CD14-positive monocyte (primary cell): ENCODE data around the gene FHIT. TPM values are rescaled to one million over a fixed set of nuclear protein-coding genes. Genes with fewer than 3 reads are reported as not detected.

Experiments used
- DNase-seq, 3 donors: peaks; one replicate each; pipeline ENCODE4 v3.0.0-alpha.2; 2011 to 2022
- H2AFZ ChIP-seq: 2 replicates; pipeline ENCODE4 v1.6.0; 2012; ENCODE audit warnings: mild to moderate bottlenecking, low read depth, low read length, inconsistent platforms; ENCODE audit not compliant: insufficient read depth, poor library complexity, severe bottlenecking
- H3K27ac ChIP-seq, 2 donors: 1 replicate in 1 of 2; 2 replicates in 1 of 2; pipeline ENCODE4 v1.5.1; 2012 to 2013; ENCODE audit warnings: low read length in 2 of 2, control low read depth in 1 of 2, inconsistent platforms in 1 of 2, low read depth in 1 of 2, mild to moderate bottlenecking in 1 of 2
- H3K27me3 ChIP-seq, 2 donors: one replicate each; pipeline versions ENCODE4 v1.6.0 to v1.6.1; 2011 to 2013; ENCODE audit warnings: low read length in 2 of 2; ENCODE audit not compliant: control insufficient read depth in 2 of 2, insufficient read depth in 2 of 2
- H3K36me3 ChIP-seq, 2 donors: replicated peaks in 1 of 2; 1 replicate in 1 of 2; 2 replicates in 1 of 2; pipeline versions ENCODE4 v1.5.1 to v1.6.1; 2012 to 2013; ENCODE audit warnings: low read length in 2 of 2, control low read depth in 1 of 2, inconsistent platforms in 1 of 2, mild to moderate bottlenecking in 1 of 2; ENCODE audit not compliant: insufficient read depth in 2 of 2, control insufficient read depth in 1 of 2
- H3K4me1 ChIP-seq, 2 donors: 1 replicate in 1 of 2; 2 replicates in 1 of 2; pipeline versions ENCODE4 v1.5.1 to v1.6.1; 2012 to 2013; ENCODE audit warnings: low read length in 2 of 2, control low read depth in 1 of 2, inconsistent platforms in 1 of 2, mild to moderate bottlenecking in 1 of 2, moderate library complexity in 1 of 2; ENCODE audit not compliant: insufficient read depth in 2 of 2, control insufficient read depth in 1 of 2
- H3K4me2 ChIP-seq: replicated peaks from 2 replicates; pipeline ENCODE3; 2012; ENCODE audit warnings: low read length, moderate library complexity, mild to moderate bottlenecking; ENCODE audit not compliant: poor library complexity, severe bottlenecking; ENCODE audit errors: extremely low read depth
- H3K4me3 ChIP-seq, 3 experiments: fragments of 200-600 bp in 1 of 3; sonication (generic) in 1 of 3; replicated peaks in 1 of 3; 1 replicate in 2 of 3; 2 replicates in 1 of 3; pipeline ENCODE4 v1.5.1; 2011 to 2013; ENCODE audit warnings: low read length in 3 of 3, mild to moderate bottlenecking in 3 of 3, control low read depth in 2 of 3, low read depth in 2 of 3, inconsistent platforms in 1 of 3, moderate library complexity in 1 of 3
- H3K79me2 ChIP-seq: 2 replicates; pipeline ENCODE4 v1.6.0; 2012; ENCODE audit warnings: mild to moderate bottlenecking, control low read depth, inconsistent platforms, low read length, moderate library complexity; ENCODE audit not compliant: insufficient read depth
- H3K9ac ChIP-seq: 2 replicates; pipeline ENCODE4 v1.6.0; 2017; ENCODE audit warnings: low read length, mild to moderate bottlenecking; ENCODE audit not compliant: insufficient read depth, poor library complexity, severe bottlenecking
- H3K9me3 ChIP-seq, 2 donors: replicated peaks in 1 of 2; 1 replicate in 1 of 2; 2 replicates in 1 of 2; pipeline versions ENCODE4 v1.5.1 to v1.6.1; 2012 to 2013; ENCODE audit warnings: low read length in 2 of 2, control low read depth in 1 of 2; ENCODE audit not compliant: control insufficient read depth in 1 of 2, insufficient read depth in 1 of 2
- H4K20me1 ChIP-seq: 2 replicates; pipeline ENCODE4 v1.6.0; 2012; ENCODE audit warnings: mild to moderate bottlenecking, low read length, control low read depth, moderate library complexity; ENCODE audit not compliant: insufficient read depth
- H3K27ac Mint-ChIP-seq, 7 donors: one replicate each; pipeline ENCODE4 v1.8.0; 2020; ENCODE audit warnings: mild to moderate bottlenecking in 7 of 7, mixed read lengths in 7 of 7, moderate library complexity in 6 of 7, inconsistent platforms in 2 of 7
- H3K27me3 Mint-ChIP-seq, 3 donors: one replicate each; pipeline ENCODE4 v1.8.0; 2021 to 2022; ENCODE audit warnings: low read depth in 3 of 3, mild to moderate bottlenecking in 3 of 3, mixed read lengths in 3 of 3, moderate library complexity in 3 of 3, inconsistent platforms in 1 of 3
- H3K36me3 Mint-ChIP-seq, 2 donors: one replicate each; pipeline ENCODE4 v1.8.0; 2020; ENCODE audit warnings: mixed read lengths in 2 of 2, inconsistent platforms in 1 of 2, mild to moderate bottlenecking in 1 of 2
- H3K4me1 Mint-ChIP-seq: one replicate; pipeline ENCODE4 v1.8.0; 2020; ENCODE audit warnings: mild to moderate bottlenecking, mixed read lengths
- H3K4me3 Mint-ChIP-seq, 2 donors: one replicate each; pipeline ENCODE4 v1.8.0; 2020; ENCODE audit warnings: mild to moderate bottlenecking in 2 of 2, mixed read lengths in 2 of 2, moderate library complexity in 1 of 2
- H3K9me3 Mint-ChIP-seq, 7 donors: one replicate each; pipeline ENCODE4 v1.8.0; 2020 to 2022; ENCODE audit warnings: mixed read lengths in 7 of 7, mild to moderate bottlenecking in 6 of 7, moderate library complexity in 6 of 7, inconsistent platforms in 2 of 7
- WGBS: methylation state at CpG from one replicate; pipeline ENCODE4 v1.1.5; 2013; ENCODE audit warnings: missing lambda C conversion rate; ENCODE audit not compliant: insufficient coverage; 5-methylcytosine and 5-hydroxymethylcytosine counted together
- intact Hi-C, 2 donors: fragments of 100-400 bp; cut with micrococcal nuclease; formaldehyde crosslinking; loops; one replicate each; pipeline versions ENCODE4 v1.15.0 to v1.15.1; 2023
- polyA plus RNA-seq, 3 donors: library from polyadenylated mRNA; depleted of rRNA in 1 of 3; unstranded in 2 of 3; stranded (reverse) in 1 of 3; fragments of 300-500 nt in 2 of 3; fragments of >200 nt in 1 of 3; fragmentation: Illumina TruSeq in 2 of 3; gene quantifications; 1 replicate in 2 of 3; 2 replicates in 1 of 3; pipeline ENCODE4 v1.2.3, GENCODE V29; 2012 to 2021
- TF ChIP-seq, protein P1 (sequence below): fragments of 200-600 bp; IDR thresholded peaks from one replicate; pipeline ENCODE4 v1.8.0; 2022; ENCODE audit warnings: antibody characterized with exemption, mild to moderate bottlenecking

The FHIT gene
- polyA plus RNA-seq, 3 donors = 1.7 to 3.4 (median 3.2) TPM

DNA sequence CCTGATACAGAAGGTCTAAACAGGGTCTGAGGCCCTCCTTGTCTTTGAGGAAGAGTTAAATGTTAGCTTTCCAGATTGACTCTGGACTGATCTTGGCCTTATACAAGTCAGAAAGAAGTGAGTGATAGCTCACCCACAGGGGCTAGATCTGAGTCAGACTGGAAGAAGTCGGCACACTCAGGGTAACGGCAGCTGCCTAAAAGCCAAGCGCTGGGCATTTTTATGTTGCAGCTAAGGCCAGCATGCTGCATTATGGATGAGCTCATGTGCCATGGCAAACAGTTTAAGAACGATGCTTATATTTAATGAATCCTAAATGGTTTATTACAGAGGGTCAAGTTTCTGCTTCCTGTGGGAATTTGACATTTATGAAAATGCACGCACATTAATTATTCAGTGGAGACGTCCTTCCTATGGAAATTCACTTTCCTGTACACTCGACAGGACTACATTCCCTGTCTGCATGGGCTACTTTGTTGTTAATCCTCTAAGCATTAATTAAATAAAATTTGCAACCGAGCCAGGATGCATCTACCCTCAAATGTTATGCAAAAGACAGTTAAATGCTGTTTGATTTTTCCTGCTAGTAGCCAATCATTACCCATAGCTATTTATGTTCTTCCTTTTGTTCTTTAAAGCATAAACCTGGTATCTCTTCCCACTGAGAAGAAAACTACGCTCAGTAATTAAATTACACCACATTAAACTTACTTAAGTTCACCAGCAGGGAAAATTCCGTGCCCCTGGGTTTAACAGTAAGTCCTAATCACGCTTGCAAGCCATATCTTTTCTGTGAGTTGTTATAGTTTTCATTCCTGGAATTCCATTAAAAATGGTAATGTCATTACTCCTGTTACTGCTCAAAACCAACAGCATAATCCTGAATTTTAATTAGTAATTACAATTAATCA lies 1438.8 kb downstream of the FHIT start:
- intact Hi-C loops = no loop called here

DNA sequence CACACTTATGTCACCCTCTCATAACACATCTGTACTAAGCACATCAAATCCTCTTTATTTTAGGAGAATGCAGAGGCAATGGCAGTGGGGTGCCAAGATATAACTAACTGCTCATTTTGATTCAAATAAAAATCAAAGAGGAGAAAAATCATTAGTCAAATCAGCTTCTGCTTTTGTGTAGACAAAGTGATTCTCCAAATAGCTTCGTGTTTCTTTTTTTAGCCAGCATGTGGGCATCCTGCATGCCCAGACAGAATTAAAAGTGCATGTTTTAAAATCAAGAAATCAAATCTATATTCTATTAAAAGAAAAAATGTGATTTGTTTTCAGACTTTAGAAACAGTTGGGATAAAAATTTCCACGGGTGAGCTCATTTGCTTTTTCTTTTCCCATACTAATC lies 1440.1 kb downstream of the FHIT start:
- Histone ChIP-seq H3K9me3 (no peaks in the 10 kb centered on the region), H3K4me1 (no peaks in the 10 kb centered on the region), H3K4me2 (no peak overlapping the region), H3K9ac (no peak overlapping the region), H4K20me1 (no peaks in the 10 kb centered on the region), H3K36me3 (no peaks in the 10 kb centered on the region), H3K79me2 (no peaks in the 10 kb centered on the region), H2AFZ (no peak overlapping the region), H3K27me3 (no peaks in the 10 kb centered on the region), H3K4me3 (no peak overlapping the region), H3K27ac (no peak overlapping the region)
- peaks cover 3 to 7% (median 7%) of the 10 kb centered on the region in 3 donors for H3K27me3 Mint-ChIP-seq
- H3K9me3 Mint-ChIP-seq = no peaks in the 10 kb centered on the region
- no peaks in the 10 kb centered on the region for H3K36me3 Mint-ChIP-seq
- no CpG with 5 or more reads among the region's 2 CpGs for WGBS
- intact Hi-C loops = no loop called here
- DNase-seq = no peak
- TF ChIP-seq, protein P1, sequence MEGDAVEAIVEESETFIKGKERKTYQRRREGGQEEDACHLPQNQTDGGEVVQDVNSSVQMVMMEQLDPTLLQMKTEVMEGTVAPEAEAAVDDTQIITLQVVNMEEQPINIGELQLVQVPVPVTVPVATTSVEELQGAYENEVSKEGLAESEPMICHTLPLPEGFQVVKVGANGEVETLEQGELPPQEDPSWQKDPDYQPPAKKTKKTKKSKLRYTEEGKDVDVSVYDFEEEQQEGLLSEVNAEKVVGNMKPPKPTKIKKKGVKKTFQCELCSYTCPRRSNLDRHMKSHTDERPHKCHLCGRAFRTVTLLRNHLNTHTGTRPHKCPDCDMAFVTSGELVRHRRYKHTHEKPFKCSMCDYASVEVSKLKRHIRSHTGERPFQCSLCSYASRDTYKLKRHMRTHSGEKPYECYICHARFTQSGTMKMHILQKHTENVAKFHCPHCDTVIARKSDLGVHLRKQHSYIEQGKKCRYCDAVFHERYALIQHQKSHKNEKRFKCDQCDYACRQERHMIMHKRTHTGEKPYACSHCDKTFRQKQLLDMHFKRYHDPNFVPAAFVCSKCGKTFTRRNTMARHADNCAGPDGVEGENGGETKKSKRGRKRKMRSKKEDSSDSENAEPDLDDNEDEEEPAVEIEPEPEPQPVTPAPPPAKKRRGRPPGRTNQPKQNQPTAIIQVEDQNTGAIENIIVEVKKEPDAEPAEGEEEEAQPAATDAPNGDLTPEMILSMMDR = no peak
- no peaks in the 10 kb centered on the region for H3K4me1 Mint-ChIP-seq
- no peak overlapping the region for H3K4me3 Mint-ChIP-seq
- H3K27ac Mint-ChIP-seq = no peak overlapping the region

More for the DNA sequence above, 1438.8 kb downstream of the FHIT start:
- no peak for DNase-seq
- Mint-ChIP-seq H3K27ac (no peak overlapping the region), H3K4me3 (no peak overlapping the region), H3K4me1 (peaks cover 2% of the 10 kb centered on the region), H3K27me3 (peaks cover 3 to 8% (median 6%) of the 10 kb centered on the region in 3 donors), H3K36me3 (no peaks in the 10 kb centered on the region), H3K9me3 (no peaks in the 10 kb centered on the region)
- Histone ChIP-seq H3K4me1 (peaks cover 0 to 2% of the 10 kb centered on the region in 2 donors), H3K27me3 (no peaks in the 10 kb centered on the region), H3K27ac (no peak overlapping the region), H2AFZ (no peak overlapping the region), H3K9me3 (no peaks in the 10 kb centered on the region), H4K20me1 (no peaks in the 10 kb centered on the region), H3K4me2 (no peak overlapping the region), H3K9ac (no peak overlapping the region), H3K36me3 (no peaks in the 10 kb centered on the region), H3K4me3 (no peak overlapping the region), H3K79me2 (no peaks in the 10 kb centered on the region)
- TF ChIP-seq, protein P1 = no peak
- WGBS = 98% methylated on average over 7 of the region's 11 CpGs
